HG03520 (cell line): Measurements from ENCODE around the gene KLHL6.
"Not testable (repeated sequence)": the region's sequence is repeated elsewhere in the genome, so short reads cannot be mapped to it uniquely, and the experiment has no call there.

Source experiments
- ATAC-seq: cut with Tn5 transposase; IDR thresholded peaks from one replicate; pipeline ENCODE4 v1.9.1; 2021; ENCODE audit warnings: mild to moderate bottlenecking, moderate library complexity; ENCODE audit not compliant: unreplicated experiment

KLHL6 gene

DNA sequence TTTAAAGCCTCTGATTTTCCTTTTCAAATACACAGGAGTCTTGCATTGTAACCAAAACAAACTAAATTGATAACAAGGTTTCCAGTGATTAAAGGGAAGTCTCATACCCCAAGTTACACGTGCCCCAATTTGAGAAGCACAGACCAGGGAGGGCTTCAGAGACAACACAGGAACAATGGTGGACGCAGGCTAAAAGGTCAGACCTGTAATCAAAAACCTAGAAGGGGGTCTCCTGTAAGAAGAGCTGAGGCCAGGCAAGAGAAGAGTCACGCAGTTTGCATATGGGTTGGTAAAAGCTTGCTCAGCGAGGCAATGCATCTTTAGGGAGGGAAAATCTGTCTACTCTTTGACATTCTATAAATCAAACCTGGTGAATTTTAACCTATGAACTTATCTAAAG lies 68.5 kb downstream of the KLHL6 start:
- no peak for ATAC-seq

DNA sequence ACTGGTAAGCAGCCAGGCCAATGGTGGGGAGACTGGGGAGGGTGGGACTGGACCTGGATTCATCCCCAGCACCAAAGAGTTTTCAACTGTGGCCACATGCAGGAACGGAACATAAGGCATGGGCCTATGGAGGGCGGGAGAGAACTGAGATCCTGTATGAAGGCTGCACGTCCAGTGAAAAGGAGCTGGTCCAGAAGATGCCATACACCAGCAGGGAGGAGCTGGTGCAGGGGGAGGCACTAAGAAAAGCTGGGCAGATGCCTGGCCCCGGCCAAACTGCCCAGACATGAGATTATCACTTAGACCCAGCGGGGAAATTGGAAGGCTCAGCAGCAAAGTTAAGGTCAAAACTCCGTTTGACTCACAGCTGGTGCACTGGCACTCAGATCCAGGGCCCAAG lies 69.0 kb downstream of the KLHL6 start:
- ATAC-seq = no peak

DNA sequence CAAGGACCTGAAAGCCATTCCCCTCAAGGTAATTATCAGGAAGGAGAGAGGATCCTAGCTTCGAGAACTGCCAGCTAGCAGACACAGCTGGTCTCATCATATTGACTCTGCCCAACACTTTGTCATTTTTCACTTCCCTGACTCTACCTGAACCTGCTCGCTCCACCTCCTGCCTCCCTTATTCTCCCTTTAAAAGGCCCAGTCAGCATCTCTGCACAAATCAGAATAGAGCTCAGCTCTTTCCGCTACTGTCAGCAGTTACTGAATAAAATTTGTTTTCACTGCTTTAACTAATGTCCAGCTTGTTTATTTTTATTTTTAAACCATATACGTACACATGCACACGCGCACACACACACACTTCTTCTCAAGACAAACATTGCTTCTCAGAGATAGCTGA lies 69.9 kb downstream of the KLHL6 start:
- no peak for ATAC-seq

DNA sequence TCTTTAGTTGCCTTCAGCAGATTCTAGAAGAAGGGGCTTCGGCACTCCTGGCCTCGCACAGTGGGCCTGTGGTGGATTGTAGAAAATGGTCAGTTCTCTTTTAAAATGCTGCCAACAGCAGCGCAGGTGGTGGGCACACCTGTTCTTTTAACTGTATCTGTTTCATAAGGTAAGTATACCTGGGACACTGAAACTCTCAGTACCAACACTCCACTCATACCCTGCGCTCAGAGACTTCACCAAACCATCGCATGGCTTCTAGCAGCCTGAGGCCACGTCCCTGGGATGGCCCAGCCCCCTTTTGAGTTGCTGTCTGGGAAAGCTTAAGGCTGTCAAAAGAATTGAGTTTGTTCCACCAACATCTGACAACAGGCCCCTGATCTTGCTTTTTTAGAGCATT lies 70.4 kb downstream of the KLHL6 start:
- ATAC-seq = no peak

DNA sequence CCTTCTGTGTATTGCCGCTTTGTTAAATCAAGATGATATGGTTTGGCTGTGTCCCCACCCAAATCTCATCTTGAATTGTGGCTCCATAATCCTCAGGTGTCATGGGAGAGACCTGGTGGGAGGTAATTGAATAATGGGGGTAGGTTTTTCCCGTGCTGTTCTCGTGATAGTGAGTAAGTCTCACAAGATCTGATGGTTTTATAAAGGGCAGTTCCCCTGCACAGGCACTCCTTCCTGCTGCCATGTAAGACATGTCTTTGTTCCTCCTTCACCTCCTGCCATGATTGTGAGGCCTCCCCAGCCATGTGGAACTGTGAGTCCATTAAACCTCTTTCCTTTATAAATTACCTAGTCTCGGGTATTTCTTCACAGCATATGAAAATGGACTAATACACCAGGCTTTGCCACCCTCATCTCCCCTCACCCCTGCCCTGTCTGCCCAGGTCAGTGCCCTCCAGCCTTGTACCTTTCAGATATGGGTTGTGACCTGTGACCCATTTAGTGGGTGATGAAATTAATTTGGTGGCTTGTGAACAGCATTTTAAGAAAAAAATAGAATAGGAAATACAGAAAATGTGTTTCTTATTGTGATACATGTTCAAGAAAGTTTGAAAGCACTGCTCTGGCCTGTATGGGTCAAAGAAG lies 71.0 kb downstream of the KLHL6 start:
- ATAC-seq = no peak

DNA sequence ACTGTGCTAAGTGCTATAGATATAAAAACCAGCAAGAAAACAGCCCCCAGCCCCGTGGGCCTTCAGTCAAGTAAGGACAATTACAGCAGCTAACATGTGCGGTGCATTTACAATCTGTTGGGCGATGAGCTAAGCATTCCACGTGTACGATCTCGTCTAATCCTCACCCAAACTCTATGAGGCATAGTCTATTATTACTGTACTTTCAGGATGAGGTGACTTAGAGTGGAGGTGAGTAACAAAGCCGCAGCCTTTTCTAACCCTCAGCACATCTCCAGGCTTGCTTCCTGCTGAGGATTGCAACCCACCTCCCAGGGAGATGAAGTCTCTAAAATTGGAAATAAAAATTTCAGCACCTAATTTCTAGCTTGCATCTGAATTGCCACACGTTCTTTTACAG lies 73.9 kb downstream of the KLHL6 start:
- no peak for ATAC-seq

DNA sequence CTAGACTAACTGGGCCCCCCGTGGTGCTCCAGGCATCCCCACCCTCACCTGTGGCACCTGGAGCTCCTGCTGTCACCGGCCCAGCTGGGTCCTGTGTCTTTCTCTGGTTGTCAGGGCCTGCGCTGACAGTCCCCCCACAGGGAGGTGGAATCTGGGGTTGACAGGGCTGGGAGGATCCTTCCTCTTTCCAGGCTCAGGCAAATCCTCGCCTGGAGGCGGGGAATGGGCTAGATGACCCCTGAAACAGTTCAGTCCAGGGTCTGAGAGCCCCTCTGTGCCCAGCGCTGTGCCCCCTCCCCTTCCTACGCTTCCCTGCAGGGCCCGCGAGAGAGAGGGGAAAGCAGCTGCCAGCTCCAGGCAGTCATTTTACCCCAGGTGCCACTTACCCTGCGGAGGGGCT lies 77.0 kb downstream of the KLHL6 start:
- ATAC-seq = no peak

DNA sequence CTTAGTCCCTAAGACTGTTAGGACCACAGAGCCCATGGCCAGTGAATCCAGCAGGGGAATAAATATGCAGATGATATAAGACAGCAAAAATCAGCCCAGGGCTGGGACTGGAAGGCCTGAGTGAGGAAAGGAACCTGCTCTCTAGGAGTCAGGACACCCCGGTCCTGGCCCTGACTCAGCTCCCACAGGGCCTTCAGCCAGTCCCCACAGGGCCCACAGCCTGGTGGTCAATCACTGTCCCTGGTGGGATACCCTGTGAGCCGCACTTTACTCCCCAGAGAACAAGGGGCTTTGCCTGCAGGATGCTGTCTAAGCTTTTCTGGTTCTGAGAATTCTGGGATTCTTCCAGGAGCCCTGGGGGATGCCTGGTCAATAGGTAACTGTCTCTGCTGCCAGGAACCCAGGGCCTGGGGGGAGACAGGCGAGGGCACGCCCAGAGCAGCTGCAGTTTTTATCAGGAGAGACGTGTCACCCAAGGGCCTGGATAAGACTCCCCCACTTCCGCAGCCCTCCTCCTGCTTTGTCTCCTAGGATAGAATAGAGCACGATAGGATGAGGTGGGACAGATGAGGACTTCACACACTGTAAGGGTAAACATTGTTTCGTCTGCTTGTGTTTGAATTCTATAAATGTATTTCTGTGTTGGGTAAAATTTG lies 77.6 kb downstream of the KLHL6 start:
- ATAC-seq = no peak

DNA sequence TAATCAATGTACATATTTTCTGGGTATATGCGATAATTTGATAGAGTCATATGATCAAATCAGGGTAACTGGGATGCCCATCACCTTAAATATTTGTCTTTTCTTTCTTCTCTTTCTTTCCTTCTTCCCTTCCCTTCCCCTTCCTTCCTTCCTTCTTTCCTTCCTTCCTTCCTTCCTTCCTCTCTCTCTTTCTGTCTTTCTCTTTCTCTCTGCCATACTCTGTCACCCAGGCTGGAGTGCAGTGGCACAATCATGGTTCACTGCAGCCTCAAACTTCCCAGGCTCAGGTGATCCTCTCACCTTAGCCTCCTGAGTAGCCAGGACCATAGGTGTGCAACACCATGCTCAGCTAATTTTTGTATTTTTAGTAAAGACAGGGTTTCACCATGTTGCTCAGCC lies 79.7 kb downstream of the KLHL6 start:
- not testable (repeated sequence) for ATAC-seq

DNA sequence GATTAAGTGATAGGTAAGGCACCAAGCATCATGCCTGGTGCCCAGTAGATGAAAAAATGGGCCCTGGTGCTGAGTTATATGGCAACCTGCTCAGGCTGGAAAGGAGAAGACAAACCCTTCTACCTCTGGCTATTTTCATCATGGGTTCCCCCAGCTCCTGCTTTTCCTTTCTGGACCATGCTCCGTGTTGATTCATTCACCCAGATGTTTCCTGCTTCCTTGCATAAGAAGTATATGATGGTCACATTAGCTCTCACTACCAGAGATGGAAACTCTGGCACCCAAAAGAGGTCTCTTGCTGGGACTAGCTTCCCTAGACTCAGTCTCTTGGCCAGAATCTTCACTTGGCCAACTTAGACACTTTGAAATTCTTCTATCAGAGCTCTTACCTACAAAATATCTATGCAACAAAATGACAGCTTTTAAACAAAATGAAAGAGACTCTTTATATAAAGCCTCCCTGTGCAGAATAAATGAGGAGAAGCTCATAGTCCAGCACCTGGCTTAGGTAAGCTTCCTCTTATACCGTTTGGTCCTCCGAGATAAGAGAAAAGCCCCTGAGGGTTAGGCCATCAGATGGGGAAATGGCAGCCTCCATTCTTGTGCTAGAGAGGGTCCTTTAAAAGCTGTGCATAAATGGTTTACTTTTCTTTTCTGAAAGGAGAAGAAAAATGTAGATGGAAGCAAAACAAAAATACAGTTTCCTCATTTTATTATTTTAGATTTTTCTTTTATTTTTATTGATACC lies 80.3 kb downstream of the KLHL6 start:
- no peak for ATAC-seq

DNA sequence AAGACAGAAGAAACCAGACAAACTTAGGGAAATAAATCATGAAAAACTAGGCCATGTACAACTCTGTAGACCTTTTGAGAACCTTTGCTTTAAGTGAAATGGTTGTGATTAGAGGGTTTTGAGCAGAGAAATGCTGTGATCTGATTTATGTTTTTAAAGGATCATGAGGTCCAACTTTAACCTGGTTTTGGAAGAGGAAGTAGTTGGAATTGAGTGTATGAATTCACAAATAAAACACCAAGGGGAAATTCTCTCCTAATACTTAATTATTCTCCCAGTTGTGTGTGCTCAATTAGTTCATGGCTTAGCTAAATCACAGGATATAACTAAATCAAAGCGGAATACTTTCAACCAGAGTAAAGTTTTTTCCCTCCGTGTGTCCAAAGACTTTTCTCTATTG lies 81.5 kb downstream of the KLHL6 start:
- no peak for ATAC-seq

DNA sequence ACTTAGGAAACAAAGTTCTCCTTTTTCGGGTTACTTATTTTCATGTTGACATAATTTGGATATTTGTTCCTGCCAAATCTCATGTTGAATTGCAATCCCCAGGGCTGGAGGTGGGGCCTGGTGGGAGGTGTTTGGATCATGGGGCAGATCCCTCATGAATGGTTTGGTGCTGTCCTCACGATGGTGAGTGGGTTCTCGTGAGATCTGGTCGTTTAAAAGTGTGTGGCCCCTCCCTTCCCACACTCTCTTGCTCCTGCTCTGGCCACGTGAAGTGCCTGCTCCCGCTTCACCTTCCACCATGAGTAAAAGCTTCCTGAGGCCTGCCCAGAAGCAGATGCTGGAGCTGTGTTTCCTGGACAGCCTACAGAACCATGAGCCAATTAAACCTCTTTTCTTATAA lies 83.4 kb downstream of the KLHL6 start:
- no peak for ATAC-seq

DNA sequence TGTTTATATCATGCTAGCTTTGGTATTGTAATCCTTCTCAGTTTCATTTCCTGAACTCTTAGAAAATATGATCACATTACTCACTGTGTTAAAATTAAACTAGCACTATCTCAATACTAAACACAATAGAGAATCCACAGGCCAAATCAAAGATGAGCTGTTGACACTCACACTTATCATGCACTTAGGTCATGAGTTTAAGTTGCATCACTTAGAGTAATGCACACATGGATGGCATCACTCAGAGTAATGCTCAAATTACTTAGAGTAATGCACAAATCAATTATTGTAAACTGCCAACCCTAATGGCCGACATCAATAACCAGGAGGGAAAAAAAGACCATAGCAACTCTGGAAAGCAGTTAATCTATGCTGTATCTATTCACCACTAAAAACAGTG lies 87.1 kb downstream of the KLHL6 start:
- no peak for ATAC-seq

DNA sequence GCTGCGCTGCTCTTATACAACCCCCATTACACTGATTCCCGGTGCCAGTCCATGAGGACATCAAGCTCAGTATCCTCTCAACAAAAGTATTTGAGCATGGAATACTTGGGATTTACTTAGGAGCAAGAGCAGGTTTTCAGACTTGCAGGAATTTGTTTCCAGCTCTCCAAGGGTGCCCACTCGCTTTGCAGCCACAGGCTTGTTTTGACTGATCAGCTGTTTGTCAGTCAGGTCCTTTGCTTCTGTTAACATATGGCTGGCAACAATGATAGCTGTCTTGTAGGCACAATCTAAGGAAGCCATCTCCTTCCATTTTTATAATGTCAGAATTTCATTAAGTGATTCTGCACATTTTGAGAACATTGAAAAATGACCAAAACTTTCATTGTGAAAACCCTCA lies 88.9 kb downstream of the KLHL6 start:
- no peak for ATAC-seq

DNA sequence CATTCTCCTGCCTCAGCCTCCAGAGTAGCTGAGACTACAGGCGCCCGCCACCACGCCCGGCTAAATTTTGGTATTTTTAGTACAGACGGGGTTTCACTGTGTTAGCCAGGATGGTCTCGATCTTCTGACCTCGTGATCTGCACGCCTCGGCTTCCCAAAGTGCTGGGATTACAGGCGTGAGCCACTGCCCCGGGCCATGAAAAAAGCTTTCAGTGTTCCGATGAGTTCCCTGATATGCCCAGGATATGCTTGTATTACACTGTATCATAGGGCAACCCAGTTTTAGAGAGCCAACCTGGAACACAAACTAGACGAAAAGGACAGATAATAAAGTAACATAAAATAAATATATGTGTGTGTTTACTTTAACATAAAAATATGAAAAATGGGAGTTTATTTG lies 89.8 kb downstream of the KLHL6 start:
- ATAC-seq = not testable (repeated sequence)

DNA sequence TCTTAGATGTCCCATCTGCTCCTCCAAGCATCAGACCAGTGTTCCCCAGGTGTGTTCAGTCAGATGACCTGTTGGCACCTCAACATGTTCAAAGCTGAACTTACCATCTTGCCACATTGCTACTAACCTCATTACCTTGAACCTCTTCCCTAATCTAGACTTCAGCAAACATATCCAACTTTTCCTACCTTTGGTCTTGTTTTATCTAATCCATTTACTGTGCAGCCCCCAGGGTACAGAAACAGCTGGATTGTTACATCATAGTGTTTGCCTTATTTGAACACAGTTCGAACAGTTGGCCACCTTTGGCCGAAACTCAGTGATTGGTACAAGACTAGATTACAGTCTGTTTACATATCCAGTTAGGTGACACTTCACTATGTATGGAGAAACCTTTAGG lies 91.0 kb downstream of the KLHL6 start:
- no peak for ATAC-seq

DNA sequence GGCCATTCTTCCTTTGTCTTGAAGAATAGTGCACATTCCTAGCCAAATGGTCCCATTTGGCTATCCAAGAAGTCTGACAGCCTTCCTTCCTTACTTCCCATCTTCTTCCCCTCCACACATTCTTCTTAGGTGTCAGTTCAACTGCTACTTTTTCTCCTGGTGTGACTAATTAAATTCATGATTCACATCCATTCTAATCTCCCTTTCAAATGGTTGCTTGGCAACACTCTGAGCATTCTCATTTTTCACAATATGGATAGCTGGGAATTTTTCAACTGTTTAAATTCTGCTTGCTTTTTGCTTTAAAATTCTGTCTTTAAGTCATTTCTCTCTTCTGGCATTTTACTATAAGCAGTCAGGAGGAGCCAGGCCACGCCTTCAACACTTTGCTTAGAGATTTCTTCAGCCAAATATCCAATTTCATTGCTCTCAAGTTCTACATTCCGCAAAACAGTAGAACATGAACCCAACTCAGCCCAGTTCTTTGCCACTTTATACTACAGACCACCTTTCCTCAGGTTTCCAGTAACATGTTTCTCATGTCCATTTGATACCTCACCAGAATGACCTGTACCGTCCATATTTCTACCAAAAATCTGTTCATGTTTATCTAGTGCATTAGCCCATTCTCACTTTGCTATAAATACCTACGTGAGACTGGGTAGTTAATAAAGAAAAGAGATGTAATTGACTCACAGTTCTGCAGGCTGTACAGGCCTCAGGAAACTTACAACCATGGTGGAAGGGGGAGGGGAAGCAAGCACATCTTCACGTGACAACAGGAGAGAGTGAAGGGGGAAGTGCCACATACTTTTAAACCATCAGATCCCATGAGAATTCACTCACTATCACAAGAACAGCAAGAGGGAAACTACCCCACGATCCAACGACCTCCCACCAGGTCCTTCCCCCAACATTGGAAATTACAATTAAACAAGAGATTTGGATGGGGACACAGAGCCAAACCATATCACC lies 95.1 kb downstream of the KLHL6 start:
- ATAC-seq = no peak

DNA sequence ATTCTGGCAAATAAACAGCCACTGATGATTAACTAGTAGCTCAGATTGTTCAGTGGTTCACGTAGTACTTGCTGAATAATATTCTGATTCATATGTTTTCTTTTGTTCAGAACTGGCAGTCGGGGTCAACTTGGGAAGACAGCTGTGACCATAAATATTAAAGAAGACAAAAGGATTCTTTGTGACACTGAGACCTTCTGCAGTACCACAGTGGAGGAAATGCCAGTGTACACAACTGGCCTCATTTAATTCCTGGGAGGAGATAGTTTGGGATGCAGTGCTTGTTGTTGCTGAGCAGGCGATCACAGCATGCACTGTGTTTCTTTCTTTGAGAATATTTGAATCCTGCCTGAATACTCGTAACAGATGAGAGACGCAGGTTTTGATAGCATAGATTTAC lies 100.4 kb downstream of the KLHL6 start:
- no peak for ATAC-seq

DNA sequence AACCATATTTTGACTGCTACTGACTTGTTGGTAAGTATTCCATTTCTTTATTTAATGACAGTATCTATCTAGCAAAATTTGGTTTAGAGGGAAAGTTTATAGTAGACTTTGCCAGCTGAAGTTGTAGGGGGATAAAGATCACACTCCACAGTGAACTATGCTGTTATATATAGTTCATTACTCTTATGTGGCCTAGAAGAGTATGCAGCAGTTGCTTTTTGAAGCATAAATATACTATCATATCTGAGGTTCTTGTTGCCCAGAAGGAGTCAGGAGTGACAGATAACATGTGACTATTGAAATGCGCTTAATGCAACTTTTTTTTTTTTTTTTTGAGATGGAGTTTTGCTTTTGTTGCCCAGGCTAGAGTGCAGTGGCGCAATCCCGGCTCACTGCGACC lies 101.4 kb downstream of the KLHL6 start:
- ATAC-seq = no peak

DNA sequence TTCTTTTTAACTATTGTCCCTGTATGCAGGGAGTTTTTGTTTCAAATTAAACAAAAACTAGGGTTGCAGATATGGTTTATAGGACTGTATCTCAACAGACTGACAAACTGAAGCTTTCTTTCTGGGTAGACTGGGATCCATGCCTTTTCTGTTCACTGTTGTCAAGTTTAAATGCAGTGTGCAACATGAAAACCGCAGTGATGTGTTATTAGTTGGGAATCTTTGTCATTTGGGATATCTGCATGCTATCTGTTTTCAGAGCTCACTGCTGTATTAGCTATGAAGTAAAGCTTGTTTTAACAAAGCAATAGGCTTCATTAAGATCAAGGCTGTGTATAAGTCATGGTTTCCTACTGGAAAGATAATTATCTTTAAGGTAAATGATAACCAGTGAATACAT lies 105.7 kb downstream of the KLHL6 start:
- no peak for ATAC-seq

DNA sequence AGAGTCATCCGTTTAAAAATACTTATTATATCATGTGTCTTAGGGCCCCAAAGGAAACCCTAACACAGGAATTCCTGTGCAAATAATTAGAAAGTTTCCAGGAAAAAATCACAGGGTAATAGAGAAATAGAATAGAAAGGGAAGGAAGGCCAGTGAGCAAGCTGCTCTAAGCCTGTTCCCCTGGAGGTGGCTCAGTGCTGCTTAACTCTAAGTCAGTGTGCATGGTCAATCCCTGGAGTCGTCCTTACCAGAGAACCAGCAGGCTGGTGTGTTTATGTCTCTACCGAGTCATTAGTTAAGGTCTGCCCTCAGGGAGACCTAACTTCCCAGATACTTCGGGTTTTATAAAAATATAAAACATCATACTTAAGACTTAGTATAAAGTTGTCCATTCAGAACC lies 106.1 kb downstream of the KLHL6 start:
- no peak for ATAC-seq
